Measurements from ENCODE around the gene HMCES. TPM values are rescaled to one million over a fixed set of nuclear protein-coding genes. Genes with fewer than 3 reads are reported as not detected.

HMCES gene
- total RNA-seq, 2 experiments from 2014 or later, result 54.5 to 57.8 TPM

DNA sequence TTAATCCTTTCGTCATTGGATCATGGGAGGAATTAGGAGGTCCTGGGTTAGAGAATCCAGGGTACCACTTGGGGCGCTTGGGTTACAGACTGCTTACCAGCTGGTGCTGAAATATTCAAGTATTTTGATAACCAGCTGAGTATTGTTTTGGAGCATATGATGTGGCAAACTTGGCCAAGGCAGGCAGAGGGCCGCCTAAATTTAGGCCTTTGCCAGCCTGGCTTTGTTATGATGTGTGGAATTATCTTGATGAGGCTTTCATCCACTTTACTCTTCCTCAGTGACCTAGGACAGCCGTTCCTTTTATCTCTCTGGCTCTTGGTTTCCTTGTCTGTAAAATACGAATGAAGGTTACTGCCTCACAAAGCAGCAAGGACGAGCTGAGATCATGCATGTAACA is 22.4 kb upstream of the HMCES start:
- POLR2A ChIA-PET, result interaction anchor here (1.0 to 1.6 kb wide), 2 partner anchors 11 to 24 kb away, joined by 3 read pairs; no protein-coding TSS in a partner anchor
- peaks cover 58% of the 10 kb centered on the region for H3K36me3 Mint-ChIP-seq (ENCODE audit: low read depth)
- ATAC-seq (no peak), DNase-seq (no peak)
- H3K4me3 Mint-ChIP-seq, result no peak overlapping the region
- H3K9me3 Mint-ChIP-seq, result no peaks in the 10 kb centered on the region
- intact Hi-C loops (cut with micrococcal nuclease), result no loop called here
- CTCF ChIA-PET, result interaction anchor here (1.1 to 1.3 kb wide), 2 partner anchors 10 to 116 kb away, joined by 3 to 6 read pairs; no protein-coding TSS in a partner anchor
- TF ChIP-seq, protein P1, sequence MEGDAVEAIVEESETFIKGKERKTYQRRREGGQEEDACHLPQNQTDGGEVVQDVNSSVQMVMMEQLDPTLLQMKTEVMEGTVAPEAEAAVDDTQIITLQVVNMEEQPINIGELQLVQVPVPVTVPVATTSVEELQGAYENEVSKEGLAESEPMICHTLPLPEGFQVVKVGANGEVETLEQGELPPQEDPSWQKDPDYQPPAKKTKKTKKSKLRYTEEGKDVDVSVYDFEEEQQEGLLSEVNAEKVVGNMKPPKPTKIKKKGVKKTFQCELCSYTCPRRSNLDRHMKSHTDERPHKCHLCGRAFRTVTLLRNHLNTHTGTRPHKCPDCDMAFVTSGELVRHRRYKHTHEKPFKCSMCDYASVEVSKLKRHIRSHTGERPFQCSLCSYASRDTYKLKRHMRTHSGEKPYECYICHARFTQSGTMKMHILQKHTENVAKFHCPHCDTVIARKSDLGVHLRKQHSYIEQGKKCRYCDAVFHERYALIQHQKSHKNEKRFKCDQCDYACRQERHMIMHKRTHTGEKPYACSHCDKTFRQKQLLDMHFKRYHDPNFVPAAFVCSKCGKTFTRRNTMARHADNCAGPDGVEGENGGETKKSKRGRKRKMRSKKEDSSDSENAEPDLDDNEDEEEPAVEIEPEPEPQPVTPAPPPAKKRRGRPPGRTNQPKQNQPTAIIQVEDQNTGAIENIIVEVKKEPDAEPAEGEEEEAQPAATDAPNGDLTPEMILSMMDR (IDR thresholded peaks at IDR 0.05), result no peak
- no peak overlapping the region for H3K27ac Mint-ChIP-seq
- peaks cover 12% of the 10 kb centered on the region for H3K4me1 Mint-ChIP-seq (ENCODE audit: low read depth)
- H3K27me3 Mint-ChIP-seq, result no peaks in the 10 kb centered on the region

DNA sequence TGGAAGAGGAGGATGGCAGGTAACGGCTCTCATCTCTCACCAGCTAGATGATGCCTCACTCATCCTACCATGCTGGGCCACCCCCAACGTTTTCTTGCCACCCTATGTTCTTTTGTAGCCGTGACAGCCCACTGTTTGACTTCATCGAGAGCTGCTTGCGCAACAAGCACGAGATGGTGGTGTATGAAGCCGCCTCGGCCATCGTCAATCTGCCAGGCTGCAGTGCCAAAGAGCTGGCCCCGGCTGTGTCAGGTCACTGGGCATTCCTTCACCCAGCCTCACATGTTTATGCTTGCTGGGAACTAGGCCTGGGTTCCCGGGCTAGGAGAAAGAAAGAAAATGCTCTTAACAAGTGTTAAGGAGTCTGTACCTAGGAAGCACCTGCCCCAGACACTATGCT is 21.1 kb upstream of the HMCES start:
- POLR2A ChIA-PET, result no interaction called here
- DNase-seq (no peak), ATAC-seq (no peak)
- Mint-ChIP-seq H3K4me1 (ENCODE audit: low read depth) (peaks cover 2% of the 10 kb centered on the region), H3K9me3 (no peaks in the 10 kb centered on the region), H3K27me3 (no peaks in the 10 kb centered on the region), H3K4me3 (no peak overlapping the region), H3K27ac (no peak overlapping the region), H3K36me3 (ENCODE audit: low read depth) (peaks cover 53% of the 10 kb centered on the region)
- intact Hi-C loops (cut with micrococcal nuclease), result no loop called here
- TF ChIP-seq, protein P1 (IDR thresholded peaks at IDR 0.05), result no peak
- CTCF ChIA-PET, result no interaction called here

DNA sequence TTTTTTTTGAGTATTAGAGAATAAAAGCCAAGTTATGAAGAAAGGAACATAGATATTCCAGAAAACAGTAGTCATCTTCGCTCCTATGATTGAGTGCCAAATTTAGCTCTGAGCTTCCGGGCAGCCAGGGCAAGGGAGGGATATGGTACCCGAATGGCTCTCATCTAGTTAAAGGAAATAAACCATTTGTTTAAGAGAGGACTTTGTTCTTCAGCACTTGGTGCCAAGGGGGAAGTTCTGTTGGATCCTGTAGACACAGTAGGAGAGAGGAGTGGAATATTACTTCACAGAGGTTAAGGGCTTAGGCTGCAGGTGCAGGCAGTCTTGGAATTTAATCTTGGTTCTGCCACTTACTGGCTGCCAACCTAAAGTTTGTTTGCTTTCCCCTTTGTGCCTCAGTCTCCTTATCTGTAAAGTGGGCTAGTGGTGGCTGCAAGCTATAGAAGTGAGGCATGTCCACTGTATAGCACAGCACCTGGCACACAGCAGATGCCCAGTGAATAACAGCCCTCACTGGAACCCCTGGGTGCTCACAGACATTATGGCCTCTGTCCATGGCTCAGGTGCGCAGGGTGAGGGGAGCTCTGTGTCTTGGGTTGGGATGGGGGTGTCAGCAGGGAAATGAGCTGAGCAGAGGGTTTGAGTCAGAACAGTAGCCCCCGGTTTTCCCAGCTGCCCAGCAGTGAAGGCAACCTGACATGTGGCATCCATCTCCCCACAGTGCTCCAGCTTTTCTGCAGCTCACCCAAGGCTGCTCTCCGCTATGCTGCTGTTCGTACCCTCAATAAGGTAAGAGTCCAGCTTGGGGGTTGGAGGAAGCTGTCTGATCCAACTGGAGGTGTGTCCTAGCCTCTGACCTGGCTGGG is 18.8 kb upstream of the HMCES start:
- H3K36me3 Mint-ChIP-seq (ENCODE audit: low read depth), result peaks cover 52% of the 10 kb centered on the region
- TF ChIP-seq, protein P1 (IDR thresholded peaks at IDR 0.05), result no peak
- H3K4me3 Mint-ChIP-seq, result no peak overlapping the region
- ATAC-seq (no peak), DNase-seq (no peak)
- ChIA-PET POLR2A (interaction anchor here (0.6 to 1.7 kb wide), 5 partner anchors 8 to 289 kb away, joined by 3 to 9 read pairs (median 6); partner anchors contain the start of gene COPG1), CTCF (interaction anchor here (1.9 kb wide), 1 partner anchor 232 kb away, joined by 7 read pairs; no protein-coding TSS in a partner anchor)
- intact Hi-C loops (cut with micrococcal nuclease), result no loop called here
- no peaks in the 10 kb centered on the region for H3K4me1 Mint-ChIP-seq (ENCODE audit: low read depth)
- no peak overlapping the region for H3K27ac Mint-ChIP-seq
- H3K9me3 Mint-ChIP-seq, result no peaks in the 10 kb centered on the region
- H3K27me3 Mint-ChIP-seq, result no peaks in the 10 kb centered on the region

DNA sequence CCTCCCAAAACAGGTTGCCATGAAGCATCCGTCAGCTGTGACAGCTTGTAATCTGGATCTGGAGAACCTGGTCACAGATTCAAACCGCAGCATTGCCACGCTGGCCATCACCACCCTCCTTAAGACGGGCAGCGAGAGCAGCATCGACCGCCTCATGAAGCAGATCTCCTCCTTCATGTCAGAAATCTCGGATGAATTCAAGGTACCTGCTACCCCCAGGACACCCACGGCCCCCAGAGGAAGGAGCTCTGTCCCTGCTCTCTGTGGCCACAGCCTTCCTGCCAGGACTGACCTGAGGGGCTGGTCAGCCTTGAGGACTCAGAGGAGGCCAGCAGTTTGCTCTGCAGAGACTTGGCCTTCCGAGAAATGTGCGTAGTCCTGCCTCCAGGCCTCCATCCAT is 18.1 kb upstream of the HMCES start:
- CTCF ChIA-PET, result interaction anchor here (1.9 kb wide), 1 partner anchor 233 kb away, joined by 7 read pairs; no protein-coding TSS in a partner anchor
- no peak for ATAC-seq
- POLR2A ChIA-PET, result interaction anchor here (0.6 to 1.7 kb wide), 7 partner anchors 9 to 290 kb away, joined by 3 to 9 read pairs (median 4); partner anchors contain the start of gene COPG1
- intact Hi-C loops (cut with micrococcal nuclease), result no loop called here
- H3K4me1 Mint-ChIP-seq (ENCODE audit: low read depth), result no peaks in the 10 kb centered on the region
- peaks cover 49% of the 10 kb centered on the region for H3K36me3 Mint-ChIP-seq (ENCODE audit: low read depth)
- H3K27ac Mint-ChIP-seq, result no peak overlapping the region
- H3K27me3 Mint-ChIP-seq, result no peaks in the 10 kb centered on the region
- no peak for DNase-seq
- TF ChIP-seq, protein P1 (IDR thresholded peaks at IDR 0.05), result no peak
- H3K4me3 Mint-ChIP-seq, result no peak overlapping the region
- H3K9me3 Mint-ChIP-seq, result no peaks in the 10 kb centered on the region

DNA sequence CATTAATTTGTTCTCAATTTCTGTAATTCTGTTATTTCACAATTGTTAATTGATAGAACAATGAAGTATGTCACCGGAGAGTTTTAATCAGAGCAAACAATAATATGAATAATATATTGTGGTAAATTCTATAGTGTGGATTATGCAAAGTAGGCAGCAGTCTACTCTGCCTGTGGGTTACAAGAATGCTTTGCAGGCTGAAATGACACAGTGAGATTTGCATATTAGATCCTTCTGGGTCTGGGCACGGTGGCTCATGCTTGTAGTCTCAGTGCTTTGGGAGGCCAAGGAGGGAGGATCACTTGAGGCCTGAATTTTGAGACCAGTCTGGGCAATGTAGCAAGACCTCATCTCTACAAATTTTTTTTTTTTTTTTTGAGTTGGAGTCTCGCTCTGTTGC is 16.8 kb upstream of the HMCES start:
- Mint-ChIP-seq H3K4me1 (ENCODE audit: low read depth) (no peaks in the 10 kb centered on the region), H3K9me3 (no peaks in the 10 kb centered on the region), H3K27me3 (no peaks in the 10 kb centered on the region), H3K36me3 (ENCODE audit: low read depth) (peaks cover 45% of the 10 kb centered on the region), H3K4me3 (no peak overlapping the region), H3K27ac (peak overlapping the region; percentile 28)
- intact Hi-C loops (cut with micrococcal nuclease), result no loop called here
- TF ChIP-seq, protein P1 (IDR thresholded peaks at IDR 0.05), result no peak
- ChIA-PET POLR2A (interaction anchor here (0.6 to 1.7 kb wide), 4 partner anchors 8 to 54 kb away, joined by 3 to 9 read pairs (median 4); a partner anchor contains a TSS), CTCF (no interaction called here)
- no peak for ATAC-seq
- DNase-seq, result no peak
